Ovary (tissue), 3 donors: Measurements from ENCODE around the gene RNF175.

Experiments used
- EP300 ChIP-seq: sonication (generic); formaldehyde crosslinking; IDR thresholded peaks from one replicate; pipeline ENCODE4 v1.6.1; 2017; ENCODE audit warnings: antibody characterized with exemption
- TF ChIP-seq, protein P1 (sequence below), 3 donors: fragments of 450-650 bp in 2 of 3; fragments of 200-600 bp in 1 of 3; IDR thresholded peaks; one replicate each; pipeline versions ENCODE4 v1.5.1 to v1.8.0; 2016 to 2022; ENCODE audit warnings: antibody characterized with exemption in 3 of 3, mild to moderate bottlenecking in 1 of 3
- donor health status: DM: no; HTN: no; CAD: no.

DNA sequence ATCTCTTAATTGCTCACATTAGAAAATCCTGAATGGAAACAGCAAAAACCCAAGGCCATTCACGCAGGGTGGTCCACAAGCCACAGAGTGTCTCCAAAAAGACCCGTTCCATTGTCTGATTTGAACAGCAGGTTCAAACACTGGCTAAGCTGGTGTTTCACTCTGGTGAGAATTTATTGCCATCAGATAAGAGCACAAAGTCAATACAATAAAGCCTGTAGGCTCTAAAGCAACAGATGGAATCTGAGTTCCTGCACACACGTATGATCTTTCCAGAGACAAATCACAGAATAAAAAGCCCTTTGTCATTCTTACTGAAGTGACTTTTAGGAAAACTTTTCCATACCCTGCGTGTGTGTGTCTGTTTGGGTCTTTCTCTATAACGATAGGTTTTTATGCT lies 34.2 kb upstream of the RNF175 start:
- TF ChIP-seq, protein P1, sequence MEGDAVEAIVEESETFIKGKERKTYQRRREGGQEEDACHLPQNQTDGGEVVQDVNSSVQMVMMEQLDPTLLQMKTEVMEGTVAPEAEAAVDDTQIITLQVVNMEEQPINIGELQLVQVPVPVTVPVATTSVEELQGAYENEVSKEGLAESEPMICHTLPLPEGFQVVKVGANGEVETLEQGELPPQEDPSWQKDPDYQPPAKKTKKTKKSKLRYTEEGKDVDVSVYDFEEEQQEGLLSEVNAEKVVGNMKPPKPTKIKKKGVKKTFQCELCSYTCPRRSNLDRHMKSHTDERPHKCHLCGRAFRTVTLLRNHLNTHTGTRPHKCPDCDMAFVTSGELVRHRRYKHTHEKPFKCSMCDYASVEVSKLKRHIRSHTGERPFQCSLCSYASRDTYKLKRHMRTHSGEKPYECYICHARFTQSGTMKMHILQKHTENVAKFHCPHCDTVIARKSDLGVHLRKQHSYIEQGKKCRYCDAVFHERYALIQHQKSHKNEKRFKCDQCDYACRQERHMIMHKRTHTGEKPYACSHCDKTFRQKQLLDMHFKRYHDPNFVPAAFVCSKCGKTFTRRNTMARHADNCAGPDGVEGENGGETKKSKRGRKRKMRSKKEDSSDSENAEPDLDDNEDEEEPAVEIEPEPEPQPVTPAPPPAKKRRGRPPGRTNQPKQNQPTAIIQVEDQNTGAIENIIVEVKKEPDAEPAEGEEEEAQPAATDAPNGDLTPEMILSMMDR (IDR thresholded peaks at IDR 0.05): no peak
- TF ChIP-seq EP300: no peak
